NCI-H187 (cell line): Measurements from ENCODE around the gene TCTN3.
"Not testable (repeated sequence)": the region's sequence is repeated elsewhere in the genome, so short reads cannot be mapped to it uniquely, and the experiment has no call there.

Experiments
- DNase-seq, 2 experiments: peaks; one replicate each; lab custom pipeline; 2025; lab: John Stamatoyannopoulos, UW

The TCTN3 gene

DNA sequence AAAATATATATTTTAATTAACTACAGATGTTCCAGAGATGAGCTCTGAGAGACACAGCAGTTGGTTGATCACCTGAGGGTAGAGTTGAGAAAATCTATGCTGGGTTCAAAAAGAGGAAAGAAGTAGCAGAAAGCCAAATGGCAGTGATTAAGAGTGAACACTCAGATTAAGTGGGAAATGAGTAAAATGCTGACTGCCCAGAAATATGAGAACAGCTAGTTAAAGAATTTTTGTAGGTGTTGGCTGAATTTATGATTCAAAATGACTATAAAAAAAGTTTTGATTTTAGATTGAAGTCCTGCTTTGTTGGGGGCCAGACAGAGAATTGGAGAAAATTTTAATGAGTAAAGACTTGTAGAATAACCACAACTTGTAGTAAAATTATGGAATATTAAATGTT, 9.8 kb downstream of the TCTN3 start:
- no peak for DNase-seq

DNA sequence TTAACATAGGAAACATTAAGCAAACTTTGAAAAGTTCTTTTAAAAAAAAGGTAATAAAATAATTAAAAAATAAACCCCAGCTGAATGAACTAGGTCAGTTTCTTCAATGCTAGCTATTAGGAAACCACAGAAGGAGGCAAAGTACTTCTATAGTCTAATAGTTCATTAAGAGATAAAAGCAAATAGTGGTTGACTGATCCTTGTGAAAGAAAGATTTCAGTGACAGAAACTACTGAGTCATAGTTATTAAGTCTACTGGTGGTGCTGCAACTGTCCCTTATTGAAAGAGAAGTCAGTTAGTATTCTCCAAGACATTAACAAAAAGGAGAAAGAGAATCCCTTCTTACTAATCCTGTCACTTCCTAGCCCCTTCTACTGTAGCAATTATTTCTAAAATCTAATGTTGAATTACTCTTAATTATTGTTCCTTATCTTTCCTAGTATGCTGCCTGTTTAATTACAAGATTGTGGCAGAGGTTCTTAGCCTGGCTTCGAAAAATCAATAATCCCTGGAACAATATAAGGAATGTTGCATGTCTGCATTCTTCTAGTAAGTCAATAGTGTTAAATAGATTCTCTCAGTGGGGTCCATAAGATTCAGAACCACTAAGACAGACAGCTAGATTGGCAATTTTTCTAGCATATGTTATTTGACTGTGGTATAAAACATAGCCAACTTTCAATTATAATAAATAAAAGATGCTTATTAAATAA, 18.2 kb downstream of the TCTN3 start:
- no peak for DNase-seq

DNA sequence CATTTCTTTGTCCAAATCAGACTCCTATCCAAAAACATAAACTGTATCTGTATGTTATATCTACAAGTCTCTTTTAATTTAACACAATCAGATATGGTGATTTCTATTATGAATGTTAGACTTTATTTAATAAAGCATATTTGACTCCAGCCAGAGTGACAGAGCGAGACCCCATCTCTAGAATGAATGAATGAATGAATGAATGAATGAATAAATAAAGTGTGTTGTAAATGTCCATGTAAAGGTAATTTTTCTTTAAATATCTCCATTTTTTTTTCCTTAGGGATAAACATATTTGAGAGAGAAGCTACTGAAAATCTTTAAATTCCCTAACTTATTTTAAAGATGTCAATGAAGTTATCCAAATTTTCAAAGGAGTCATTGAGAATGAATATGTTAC, 19.1 kb downstream of the TCTN3 start:
- no peak for DNase-seq

DNA sequence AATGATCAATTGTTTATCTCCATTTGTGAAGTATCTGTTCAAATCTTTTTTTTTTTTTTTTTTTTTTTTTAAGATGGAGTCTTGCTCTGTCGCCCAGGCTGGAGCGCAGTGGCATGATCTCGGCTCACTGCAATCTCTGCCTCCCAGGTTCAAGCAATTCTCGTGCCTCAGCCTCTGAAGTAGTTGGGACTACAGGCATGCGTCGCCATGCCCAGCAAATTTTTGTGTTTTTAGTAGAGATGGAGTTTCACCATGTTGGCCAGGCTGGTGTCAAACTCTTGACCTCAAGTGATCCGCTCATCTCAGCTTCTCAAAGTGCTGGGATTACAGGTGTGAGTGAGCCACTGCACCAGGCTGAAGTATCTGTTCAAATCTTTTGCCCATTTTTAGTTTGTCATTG, 21.1 kb downstream of the TCTN3 start:
- not testable (repeated sequence) for DNase-seq

DNA sequence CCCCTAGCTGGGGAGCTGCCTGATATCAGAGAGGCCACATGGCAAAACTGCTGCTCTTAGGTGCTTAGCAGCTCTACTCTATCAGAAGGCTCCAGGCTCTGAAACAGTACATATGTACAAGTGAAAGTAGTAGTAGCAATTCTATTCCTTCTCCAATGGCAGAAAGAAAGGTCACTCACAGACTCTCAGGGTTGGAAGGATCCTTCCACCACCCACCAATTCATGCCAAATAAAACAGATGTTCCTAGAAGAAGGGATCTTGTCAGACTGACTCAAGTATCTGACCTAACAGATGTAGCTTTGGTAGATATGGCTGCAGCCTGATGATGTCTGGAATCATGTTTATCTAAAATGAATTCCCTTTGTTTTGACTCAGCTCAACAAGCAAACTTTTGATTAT, 29.2 kb downstream of the TCTN3 start:
- DNase-seq, result no peak

DNA sequence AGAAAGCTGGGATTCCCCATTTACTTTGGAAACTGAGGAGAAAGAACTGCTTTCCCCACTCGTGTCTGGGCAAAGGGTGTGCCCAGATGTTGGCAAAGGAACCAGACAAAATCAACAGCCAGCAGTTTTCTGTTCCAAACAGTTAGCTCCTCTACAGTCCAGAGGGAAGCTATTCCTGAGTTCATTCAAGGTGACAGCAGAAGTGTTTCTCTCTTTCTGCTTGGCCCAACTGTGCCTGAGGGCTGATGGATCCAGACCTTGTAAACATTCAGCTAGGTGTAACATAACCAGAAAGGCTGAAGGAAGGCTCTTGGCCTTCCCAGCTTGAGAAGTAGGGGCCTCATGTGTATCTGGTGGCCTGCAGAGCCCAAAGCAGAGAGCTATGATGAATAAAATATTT, 30.2 kb downstream of the TCTN3 start:
- no peak for DNase-seq

DNA sequence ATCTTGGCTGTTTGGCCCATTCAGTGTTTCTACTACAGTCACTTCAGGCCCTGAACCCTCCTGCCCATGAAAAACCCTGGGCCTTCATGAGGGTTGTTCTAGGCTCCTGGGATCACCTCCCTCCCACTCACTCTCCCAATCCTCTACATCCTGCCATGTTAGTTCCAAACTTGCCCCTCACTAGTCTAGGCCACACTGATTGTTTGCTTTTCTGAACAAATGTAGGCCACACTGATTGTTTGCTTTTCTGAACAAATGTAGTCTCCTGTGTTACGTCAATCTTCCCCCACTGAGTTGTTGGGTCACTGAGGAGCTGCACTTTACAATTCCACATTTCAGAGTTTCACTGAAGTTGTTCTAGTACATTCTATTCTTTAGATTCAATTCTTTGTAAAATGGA, 31.9 kb downstream of the TCTN3 start:
- DNase-seq, result no peak

DNA sequence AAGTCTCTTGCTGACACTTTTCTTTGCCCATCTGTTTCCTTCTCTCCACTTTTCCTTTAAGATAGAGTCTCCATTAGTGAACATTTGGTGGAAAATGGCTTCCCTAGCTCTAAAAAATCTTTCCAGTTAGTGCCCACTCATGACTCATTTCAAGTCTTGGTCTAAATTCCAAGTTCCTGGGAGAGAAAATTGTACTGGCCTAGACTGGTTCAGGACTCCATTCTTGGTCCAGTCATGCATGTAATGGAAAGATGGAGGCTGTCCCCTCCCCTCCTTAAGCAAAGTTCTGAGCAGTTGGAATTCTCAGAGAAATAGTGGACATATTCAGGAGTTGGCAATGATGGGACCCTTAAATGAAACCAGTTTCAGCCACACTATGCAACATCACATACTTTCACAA, 33.4 kb downstream of the TCTN3 start:
- DNase-seq, result no peak

DNA sequence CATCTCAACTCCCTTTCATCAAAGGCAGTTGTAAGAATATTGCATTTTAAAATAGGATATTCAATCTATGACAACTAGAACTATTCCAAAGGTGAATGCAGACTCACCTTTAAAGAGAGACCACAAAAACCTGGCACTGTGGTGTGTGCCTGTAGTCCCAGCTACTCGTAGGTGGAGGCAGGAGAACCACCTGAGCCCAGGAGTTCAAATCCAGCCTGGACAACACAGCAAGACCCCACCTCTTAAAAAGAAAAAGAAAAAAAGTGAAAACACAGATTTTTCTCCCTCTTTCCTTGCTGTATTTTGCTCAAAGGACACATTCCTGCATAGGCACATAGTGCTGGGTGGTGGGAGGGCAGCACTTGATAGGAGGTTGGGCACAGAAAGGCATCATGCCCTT, 36.5 kb downstream of the TCTN3 start:
- no peak for DNase-seq

DNA sequence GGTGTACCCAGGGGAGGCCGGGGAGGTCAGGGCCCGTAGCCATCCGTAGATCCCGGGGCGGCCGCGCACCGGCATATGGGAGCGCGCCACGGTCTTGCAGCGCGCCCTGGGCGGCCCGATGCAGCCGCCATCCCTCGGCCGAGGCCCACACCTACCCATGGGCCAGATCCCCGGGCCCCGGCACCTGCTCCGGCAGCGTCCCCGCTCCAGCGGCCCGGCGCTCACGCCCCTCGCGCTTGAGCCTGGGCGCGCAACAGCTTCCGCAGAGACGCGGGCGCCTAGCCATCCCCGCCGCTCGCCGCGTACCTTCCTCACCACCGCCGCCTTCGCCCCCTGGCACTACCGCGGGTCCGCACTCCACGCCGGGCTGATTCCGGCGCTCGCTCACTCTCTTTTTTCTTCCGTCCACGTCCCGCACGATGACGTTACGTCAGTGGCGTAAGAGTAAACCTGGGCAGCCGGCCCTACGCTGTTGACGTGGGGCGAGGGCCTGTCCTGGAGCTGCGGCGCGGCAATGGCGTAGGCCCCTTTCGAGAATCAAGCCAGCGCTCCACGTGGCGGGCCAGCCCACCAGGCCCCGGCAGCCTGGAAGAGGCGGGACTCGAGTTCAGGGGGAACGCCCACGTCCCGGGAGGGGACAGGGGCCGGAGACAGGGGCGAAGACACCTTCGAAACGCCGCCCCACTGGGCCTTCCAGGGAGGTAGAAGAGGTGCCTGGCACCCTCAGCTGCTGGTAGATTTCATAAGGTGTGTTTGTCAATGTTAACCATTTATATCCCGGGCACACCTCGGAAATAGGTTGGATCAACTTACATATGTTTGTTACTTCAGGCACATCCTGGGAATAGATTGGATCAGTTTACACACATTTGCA, 37.2 kb downstream of the TCTN3 start, which contains the start of gene ALDH18A1:
Gene ALDH18A1, minus strand, starts transcription at position 421 of the 874 bp plus-strand sequence. CDS start 3,334 bp downstream, outside the sequence.
- DNase-seq, result peak; percentile 53 to 58

DNA sequence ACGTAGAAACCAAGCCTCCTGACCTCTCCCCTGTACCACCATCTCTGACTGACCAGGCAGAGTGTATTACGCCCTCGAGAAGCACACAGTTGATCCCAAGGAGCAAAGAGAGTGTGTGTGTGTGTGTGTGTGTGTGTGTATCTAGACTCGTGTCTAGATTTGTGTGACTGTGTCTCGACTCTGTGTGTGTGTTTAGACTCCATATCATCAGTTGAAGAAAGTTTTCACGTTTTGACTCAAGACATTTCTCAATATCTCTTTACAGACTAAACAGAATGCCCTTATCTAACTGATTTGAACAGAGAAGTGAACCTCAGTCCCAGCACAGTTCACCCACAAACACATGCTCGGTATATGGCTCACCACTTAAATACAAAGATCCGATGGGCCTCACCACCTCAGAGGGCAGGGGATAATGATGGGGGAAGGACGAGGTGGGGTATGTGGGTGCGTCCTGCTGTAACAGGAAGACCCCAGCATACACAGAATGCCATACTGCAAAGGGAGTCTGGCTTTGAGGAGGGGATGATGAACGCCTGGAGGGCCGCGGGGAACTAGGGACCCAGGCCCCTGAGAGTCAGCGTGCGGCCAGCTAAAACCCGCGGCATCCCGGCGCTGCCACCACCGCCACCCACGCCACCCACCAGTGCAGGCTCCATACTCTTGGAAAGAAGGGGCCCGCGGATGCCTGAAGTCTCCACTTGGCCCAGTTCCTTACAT, 38.0 kb downstream of the TCTN3 start:
- no peak for DNase-seq

DNA sequence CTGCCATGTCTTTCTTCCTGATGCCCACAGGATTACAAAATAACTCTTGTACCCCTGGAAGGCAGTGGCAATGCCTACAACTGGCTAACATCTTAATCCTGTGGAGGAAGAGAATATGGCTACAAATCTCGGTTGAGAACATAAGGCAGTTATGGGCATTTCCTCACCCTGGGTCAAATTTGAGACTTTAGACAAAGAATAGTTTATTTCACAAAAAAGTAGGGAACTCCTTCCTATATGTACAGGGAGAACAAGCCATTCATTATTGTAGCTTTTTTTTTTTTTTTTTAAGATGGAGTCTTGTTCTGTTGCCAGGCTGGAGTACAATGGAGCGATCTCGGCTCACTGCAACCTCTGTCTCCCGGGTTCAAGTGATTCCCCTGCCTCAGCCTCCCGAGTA, 39.8 kb downstream of the TCTN3 start:
- DNase-seq, result no peak

DNA sequence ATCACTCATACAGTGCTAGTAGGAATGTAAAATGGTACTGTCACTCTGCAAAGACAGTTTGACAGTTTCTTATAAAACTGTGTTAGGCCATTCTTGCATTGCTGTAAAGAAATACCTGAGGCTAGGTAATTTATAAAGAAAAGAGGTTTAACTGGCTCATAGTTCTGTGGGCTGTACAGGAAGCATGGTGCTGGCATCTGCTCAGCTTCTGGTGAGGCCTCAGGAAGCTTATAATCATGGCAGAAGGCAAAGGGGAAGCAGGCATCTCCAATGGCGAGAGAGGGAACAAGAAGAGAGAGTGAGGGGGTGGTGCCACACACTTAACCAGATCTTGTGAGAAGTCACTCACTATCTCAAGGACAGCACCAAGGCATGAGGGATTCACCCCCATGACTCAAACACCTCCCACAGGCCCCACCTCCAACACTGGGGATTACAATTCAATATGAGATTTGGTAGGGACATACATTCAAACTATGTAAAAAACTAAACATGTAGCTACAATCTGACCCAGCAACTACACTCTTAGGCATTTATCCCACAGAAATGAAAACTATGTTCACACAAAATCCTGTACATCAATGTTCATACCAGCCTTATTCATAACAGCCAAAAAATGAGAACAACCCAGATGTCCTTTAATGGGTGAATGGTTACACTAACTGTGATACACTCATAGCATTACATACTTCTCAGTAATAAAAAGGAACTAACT, 42.2 kb downstream of the TCTN3 start:
- no peak for DNase-seq

DNA sequence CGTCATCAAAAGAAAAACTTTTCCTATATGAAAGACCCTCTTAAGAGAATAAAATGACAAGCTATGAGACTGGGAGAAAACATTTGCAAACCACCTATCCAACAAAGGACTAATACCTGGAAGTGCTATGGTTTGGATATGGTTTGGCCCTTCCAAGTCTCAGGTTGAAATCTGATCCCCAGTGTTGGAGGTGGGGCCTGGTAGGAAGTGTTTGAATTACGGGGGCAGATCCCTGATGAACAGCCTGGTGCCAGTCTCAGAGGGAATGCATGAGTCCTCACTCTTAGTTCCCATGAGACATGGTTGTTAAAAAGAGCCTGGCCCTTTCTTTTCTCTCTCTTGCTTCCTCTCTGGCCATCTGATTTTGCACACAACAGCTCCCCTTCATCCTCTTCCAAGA, 43.5 kb downstream of the TCTN3 start:
- no peak for DNase-seq

DNA sequence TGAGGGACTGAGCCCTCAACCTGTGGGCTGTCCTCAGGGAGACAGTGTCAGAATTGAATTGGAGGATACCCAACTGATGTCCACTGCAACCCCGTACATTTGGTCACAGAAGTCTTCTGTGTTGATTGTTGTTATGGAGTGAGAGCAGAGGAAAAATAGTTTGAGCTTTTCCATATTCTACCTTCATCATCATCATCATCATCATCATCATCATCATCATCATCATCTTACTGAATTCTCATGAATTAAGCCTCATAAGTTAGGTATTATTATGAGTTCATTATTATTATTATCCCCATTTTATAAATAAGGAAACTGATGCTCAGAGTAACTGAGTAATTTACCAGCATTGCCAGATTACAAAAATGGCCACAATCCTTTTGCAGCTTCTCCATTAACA, 45.6 kb downstream of the TCTN3 start:
- DNase-seq, result no peak

DNA sequence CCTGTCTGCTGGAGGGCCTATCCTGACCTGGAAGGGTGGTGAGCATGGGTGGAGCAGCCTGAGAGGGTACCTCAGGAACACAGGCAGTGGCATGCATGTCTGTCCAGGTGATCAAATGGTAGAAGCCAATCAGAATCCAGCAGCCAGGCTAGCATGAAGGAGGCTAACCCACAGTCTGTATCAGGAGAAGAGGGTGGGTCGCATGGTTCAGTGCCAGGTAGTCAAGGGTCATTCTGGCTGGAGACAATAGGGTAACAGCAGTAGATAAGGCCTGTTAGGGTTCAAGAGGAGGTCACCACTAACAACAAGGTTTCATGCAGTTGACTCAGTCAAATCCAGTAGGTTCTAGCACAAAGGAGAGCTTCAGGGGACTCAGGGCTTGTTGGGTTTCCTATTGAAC, 47.6 kb downstream of the TCTN3 start:
- no peak for DNase-seq

DNA sequence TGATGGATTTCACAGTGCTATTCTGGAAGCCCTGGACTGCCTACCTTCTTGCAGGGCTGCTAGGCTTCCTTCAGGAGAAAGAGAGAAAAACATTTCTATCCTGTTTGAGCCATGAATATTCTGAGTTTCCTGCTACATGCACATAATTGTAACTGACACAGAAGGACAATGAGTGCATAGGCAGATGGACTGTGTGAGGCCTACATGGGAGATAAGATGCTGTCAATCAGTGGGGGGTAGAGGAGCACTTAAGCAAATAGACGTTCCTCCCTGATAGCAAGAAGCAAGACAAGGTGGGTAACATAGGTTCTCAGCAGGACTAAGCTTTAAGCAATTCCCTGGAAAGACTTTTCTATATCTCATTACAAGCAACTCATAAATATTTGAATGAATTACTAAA, 48.8 kb downstream of the TCTN3 start:
- no peak for DNase-seq

DNA sequence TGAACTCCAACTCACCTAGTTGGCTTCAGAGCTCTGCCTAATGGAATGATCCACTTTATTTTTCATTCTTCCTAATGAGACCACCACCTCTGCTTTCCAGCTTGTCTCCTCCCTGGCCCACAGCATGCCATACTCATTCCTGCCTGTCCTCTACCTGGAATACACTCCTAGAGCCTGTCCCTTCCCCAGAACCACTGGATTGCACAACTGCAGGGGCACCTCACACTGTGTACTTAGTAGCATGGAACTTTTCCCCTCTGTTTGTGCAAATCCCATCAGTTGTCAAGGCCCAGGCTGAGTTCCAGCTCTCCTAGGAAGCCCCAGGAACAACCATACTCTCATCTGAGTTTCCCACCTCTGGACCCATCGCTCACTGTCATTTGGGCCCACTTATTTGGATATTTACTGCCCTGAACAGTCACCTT, 52.8 kb downstream of the TCTN3 start:
- no peak for DNase-seq

DNA sequence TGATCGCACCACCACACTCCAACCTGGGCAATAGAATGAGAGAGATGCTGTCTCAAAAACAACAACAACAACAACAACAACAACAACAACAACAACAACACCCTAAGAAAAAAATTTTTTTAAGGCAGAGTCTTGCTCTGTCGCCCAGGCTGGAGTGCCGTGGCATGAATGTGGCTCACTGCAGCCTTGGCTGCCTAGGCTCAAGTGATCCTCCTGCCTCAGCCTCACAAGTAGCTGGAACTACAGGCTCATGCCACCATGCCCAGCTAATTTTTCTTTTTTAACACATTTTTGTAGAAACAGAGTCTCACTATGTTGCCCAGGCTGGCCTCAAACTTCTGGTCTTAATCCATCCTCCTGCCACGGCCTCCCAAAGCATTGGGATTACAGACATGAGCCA, 55.8 kb downstream of the TCTN3 start:
- DNase-seq, result no peak

DNA sequence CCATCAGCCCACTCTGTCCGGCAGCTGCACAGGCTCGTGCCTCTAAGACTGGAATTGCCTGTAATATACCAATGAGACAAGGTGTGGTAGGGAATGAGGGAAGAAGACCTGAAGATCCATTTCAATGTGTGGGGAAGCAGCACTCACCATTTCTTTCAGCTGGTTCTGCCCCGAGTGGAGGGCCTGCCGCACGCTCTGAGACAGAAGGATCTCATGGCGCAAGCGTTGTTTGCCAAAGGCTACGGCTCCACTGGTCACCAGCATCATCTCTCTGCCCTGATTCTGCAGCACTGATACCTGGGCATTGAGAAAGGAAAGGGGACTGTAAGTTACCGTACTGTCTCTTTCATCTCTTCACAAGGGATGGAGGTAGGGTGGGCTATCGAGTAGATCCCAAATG, 56.6 kb downstream of the TCTN3 start:
- no peak for DNase-seq

DNA sequence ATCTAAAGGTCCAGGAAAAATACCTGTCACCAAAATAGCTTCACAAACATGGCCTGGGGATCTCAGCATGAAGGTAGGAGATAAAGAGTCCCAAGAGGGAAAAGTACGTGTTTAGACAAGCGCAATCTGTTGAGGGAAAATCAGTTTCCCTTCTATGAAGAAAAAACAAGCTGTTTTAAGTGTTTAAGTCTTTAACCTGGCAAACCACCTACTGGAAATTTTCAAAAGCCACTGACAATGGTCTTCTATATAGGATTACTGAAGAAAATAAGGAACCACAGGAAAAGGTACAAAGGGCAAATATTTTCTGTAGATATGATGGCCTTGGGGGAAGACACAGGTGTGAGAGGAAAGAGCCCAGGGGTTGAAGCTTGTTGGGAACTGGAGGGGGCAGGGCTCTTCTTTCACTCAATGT, 58.4 kb downstream of the TCTN3 start:
- DNase-seq, result no peak

DNA sequence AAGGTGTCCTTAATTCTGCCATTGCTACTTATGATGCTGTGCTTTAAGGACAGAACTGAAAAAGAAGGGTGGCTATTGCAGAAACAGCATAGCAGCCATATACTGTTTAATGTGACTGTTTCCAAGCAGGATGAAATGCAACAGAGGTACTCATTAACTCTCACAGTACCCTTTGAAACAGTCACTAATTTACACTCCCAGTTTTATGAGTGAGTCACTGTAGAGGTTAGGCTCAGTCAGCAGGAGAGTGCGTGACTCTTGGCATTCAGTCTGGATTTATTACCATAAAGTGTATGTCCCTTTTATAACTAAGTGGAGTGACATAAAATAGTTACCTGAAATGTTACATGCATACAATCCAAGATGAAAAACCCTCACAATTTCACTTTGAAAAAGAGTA, 64.9 kb downstream of the TCTN3 start:
- DNase-seq, result no peak
